ENCODE measurements around the gene SUN3.

Gene SUN3

DNA sequence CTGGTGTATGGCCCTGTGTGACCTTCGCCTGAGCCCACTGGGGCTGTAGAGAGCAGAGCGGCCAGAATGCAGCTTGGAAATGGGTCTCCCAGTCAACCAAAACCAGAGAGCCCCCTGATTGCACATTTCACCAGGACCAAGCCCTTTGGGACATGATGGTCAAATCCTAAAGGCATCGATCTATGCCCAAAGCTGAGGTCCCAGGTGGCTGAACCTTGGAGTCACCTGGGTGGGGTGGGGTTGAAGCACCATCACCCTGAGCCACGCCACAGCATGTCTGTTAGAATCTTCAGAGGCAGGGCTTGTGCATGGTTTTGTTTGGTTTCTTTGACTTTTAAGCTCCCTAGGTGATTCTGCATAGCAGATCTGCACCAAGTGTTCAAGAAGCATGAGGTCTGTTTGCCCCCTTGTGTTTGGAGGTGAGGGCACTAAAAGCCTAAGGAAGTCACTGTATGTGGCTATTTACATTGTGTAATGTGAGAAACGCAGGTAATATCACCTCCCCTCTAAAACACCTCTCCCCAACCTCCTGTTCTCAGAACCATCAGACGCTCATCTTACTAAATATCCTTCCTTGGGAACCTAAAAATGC, 90.2 kb downstream of the SUN3 start:
- Mint-ChIP-seq H3K36me3 (ENCODE audit: low read depth) (no peaks in the 10 kb centered on the region), H3K27me3 (no peaks in the 10 kb centered on the region), H3K4me1 (ENCODE audit: low read depth) (peaks cover 6% of the 10 kb centered on the region), H3K9me3 (no peaks in the 10 kb centered on the region), H3K4me3 (no peak overlapping the region), H3K27ac (no peak overlapping the region)

DNA sequence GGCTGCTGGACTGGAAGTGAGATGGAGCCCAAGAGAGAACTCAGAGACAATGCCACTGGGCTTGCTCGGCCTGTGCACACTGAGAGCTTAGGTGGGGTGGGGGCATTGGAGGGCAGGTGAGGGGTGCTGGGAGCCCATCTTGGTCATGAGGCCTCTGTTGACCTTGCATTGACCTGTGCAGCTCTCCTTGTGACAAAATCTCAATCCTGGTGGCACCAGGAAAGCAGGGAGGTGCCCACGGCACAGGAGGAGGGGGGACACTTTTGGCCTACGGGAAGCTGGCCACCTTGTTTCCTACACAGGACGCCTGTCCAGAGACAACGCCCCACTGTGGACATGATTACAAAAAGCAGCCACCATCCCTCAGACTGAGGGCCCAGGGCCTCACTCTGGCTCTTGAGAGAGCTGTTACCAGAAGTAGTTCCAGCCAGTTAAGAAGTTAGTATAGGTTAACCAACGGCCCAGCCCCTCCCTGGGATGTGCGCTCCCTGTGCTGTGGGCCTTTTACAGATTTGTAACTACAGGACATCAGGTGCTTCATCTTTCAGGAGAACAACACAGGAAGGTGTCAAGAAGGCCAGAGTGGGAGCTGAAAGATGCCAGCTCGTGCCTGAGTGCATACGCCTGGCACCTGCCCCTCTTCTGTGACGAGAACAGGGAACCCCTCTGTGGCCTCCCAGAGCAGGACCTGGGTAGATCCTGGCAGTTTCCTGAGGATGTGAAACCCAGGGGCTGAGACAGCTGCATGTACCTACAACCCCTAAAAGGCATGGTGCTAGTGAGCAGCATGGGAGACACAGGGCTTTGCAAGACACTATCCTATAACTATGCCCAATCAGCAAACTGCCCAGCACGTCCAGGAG, 91.0 kb downstream of the SUN3 start:
- no peaks in the 10 kb centered on the region for H3K27me3 Mint-ChIP-seq
- peaks cover 6% of the 10 kb centered on the region for H3K4me1 Mint-ChIP-seq (ENCODE audit: low read depth)
- no peaks in the 10 kb centered on the region for H3K36me3 Mint-ChIP-seq (ENCODE audit: low read depth)
- no peaks in the 10 kb centered on the region for H3K9me3 Mint-ChIP-seq
- H3K27ac Mint-ChIP-seq: no peak overlapping the region
- H3K4me3 Mint-ChIP-seq: no peak overlapping the region
